Brain microvascular endothelial cell (primary cell): ENCODE data around the gene SIVA1.

Source experiments
- DNase-seq: peaks from one replicate; pipeline ENCODE4 v3.0.0-alpha.2; 2020
- H3K27ac ChIP-seq: fragments of 250-450 bp; sonication (Bioruptor Pico); 2 replicates; pipeline ENCODE4 v1.5.1; 2020; ENCODE audit warnings: mild to moderate bottlenecking, moderate library complexity
- H3K27me3 ChIP-seq: fragments of 250-450 bp; sonication (Bioruptor Pico); replicated peaks from 2 replicates; pipeline ENCODE4 v1.5.1; 2020; ENCODE audit warnings: mild to moderate bottlenecking
- H3K36me3 ChIP-seq: fragments of 250-450 bp; sonication (Bioruptor Pico); replicated peaks from 2 replicates; pipeline ENCODE4 v1.5.1; 2020; ENCODE audit warnings: mild to moderate bottlenecking
- H3K4me3 ChIP-seq: 2 replicates; pipeline ENCODE4 v1.5.1; 2011; ENCODE audit warnings: low read depth, mild to moderate bottlenecking, control low read depth, low read length, moderate library complexity
- in situ Hi-C: cut with HindIII; loops from 2 replicates; pipeline ENCODE4 v1.10.0; 2017; ENCODE audit warnings: low sequenced_read_pairs, low pct_ligation_motif_present
- TF ChIP-seq, protein P1 (sequence below): IDR thresholded peaks from 2 replicates; pipeline ENCODE4 v1.5.1; 2011; ENCODE audit warnings: low read depth, mild to moderate bottlenecking, moderate library complexity, low read length, control low read depth, inconsistent platforms; ENCODE audit errors: missing control alignments

Gene SIVA1

DNA sequence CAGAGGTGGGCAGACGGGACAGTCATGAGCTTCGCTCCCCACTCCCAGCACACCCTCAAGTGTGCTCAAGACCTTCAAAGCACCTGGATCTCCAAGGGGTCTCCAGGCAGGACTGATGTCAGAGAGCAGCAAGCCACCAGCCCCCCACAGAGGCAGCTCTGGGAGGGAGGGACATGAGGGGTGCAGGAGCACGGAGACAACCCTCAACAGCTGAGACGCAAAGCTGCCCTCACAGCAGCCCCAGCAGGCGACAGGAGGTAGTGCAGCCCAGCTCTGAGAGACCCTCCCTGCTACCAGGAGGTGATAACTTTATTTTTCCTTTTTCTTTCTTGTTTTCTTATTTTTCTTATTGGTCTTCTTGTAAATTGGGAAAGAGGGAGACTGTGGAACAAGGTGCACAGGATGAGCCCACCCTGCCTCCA is 17.9 kb downstream of the SIVA1 start:
- Histone ChIP-seq H3K27me3 (no peaks in the 10 kb centered on the region), H3K36me3 (peaks cover 36% of the 10 kb centered on the region), H3K27ac (no peak overlapping the region), H3K4me3 (no peak overlapping the region)
- DNase-seq: no peak
- in situ Hi-C loops: no loop called here
- TF ChIP-seq, protein P1, sequence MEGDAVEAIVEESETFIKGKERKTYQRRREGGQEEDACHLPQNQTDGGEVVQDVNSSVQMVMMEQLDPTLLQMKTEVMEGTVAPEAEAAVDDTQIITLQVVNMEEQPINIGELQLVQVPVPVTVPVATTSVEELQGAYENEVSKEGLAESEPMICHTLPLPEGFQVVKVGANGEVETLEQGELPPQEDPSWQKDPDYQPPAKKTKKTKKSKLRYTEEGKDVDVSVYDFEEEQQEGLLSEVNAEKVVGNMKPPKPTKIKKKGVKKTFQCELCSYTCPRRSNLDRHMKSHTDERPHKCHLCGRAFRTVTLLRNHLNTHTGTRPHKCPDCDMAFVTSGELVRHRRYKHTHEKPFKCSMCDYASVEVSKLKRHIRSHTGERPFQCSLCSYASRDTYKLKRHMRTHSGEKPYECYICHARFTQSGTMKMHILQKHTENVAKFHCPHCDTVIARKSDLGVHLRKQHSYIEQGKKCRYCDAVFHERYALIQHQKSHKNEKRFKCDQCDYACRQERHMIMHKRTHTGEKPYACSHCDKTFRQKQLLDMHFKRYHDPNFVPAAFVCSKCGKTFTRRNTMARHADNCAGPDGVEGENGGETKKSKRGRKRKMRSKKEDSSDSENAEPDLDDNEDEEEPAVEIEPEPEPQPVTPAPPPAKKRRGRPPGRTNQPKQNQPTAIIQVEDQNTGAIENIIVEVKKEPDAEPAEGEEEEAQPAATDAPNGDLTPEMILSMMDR: peak; percentile 80

DNA sequence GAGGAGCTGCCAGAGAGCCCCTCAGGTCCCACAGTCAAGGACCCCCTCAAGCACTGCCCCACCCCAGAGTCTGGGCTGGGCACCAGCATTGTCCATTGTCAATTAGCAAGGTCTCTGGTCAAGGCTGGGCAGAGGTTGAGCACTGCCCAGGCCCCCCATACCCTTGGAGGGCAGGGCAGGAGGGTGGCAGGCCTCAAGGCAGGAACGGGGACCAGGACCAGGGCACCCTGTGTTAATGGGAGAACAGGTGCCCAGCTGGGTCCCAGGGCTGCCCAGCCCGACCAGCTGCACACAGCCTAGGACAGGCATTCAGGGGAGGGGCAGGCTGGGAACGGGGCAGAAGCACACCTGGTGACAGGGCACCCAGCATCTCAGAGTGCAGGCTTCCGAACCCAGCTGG is 18.4 kb downstream of the SIVA1 start:
- peaks cover 39% of the 10 kb centered on the region for H3K36me3 ChIP-seq
- in situ Hi-C loops: no loop called here
- TF ChIP-seq, protein P1: no peak
- no peaks in the 10 kb centered on the region for H3K27me3 ChIP-seq
- no peak overlapping the region for H3K27ac ChIP-seq
- DNase-seq: no peak
- H3K4me3 ChIP-seq: no peak overlapping the region

DNA sequence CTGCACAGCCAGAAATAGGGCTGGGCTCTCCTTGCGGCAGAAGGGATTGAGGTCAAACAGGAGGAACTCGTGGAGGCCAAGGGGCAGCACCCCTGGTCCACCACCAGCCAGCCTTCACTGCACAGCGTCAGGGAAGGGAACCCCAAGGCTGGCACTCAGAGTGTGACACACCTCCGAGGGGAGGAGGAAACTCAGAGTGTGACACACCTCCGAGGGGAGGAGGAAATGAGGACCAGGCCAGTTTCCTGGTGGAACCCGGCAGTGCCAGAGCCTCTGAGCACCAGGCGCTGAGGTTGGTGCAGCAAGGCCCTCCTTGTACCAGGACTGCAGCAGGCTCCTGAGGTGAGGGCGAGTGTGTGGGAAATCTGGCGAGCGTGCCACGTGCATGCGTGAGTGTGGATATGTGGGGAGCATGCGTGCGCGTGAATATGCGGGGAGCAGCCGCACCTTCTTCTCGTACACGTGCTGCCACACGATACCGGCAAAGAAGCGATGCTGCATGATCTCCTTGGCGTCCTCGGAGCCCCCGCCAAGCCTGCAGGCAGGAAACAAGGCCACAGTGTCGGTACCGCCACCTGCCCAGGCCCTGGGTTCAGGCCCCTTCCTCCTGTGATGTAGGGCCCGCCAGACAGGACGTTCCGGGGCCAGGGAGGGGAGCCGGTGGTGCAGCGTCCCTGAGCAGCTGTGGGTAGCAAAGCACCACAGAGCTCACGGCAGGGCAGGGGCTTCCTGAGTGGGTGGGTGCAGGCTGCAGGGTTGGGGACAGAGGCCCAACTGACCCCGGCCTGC is 19.2 kb downstream of the SIVA1 start:
- H3K4me3 ChIP-seq: no peak overlapping the region
- TF ChIP-seq, protein P1: no peak
- DNase-seq: no peak
- in situ Hi-C loops: no loop called here
- no peaks in the 10 kb centered on the region for H3K27me3 ChIP-seq
- peaks cover 44% of the 10 kb centered on the region for H3K36me3 ChIP-seq
- no peak overlapping the region for H3K27ac ChIP-seq

DNA sequence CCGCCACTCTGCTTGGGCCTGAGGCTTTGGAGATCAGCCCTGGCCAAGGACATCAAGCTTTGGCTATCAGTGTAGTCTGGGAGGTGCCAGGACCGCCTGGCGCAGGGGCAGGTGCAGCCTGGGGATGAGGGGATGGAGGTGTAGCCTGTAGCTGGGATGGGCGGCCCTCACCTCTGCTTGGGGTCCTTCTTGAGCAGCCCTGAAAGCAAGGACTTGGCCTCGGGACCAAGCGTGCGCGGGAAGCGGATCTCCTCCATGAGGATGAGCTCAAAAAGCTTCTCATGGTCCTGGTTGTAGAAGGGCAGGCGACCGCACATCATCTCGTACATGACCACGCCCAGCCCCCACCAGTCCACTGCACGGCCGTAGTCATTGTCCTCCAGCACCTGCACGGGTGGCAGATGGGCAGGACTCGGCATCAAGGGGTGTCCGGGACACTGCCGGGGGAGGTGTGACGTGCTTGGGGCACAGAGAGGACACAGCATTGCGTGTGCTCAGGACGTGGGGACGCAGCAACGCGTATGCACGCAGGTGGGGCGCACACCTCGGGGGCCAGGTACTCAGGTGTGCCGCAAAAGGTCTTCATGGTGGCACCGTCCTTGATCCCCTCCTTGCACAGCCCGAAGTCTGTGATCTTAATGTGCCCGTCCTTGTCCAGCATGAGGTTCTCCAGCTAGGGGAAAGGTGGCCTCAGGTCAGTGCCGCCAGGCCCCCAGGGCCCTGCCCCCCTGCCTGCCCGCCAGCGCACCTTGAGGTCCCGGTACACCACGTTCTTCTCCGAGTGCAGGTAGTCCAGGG is 20.0 kb downstream of the SIVA1 start:
- Histone ChIP-seq H3K27me3 (no peaks in the 10 kb centered on the region), H3K36me3 (peaks cover 44% of the 10 kb centered on the region), H3K27ac (no peak overlapping the region), H3K4me3 (no peak overlapping the region)
- TF ChIP-seq, protein P1: no peak
- DNase-seq: no peak
- in situ Hi-C loops: no loop called here

DNA sequence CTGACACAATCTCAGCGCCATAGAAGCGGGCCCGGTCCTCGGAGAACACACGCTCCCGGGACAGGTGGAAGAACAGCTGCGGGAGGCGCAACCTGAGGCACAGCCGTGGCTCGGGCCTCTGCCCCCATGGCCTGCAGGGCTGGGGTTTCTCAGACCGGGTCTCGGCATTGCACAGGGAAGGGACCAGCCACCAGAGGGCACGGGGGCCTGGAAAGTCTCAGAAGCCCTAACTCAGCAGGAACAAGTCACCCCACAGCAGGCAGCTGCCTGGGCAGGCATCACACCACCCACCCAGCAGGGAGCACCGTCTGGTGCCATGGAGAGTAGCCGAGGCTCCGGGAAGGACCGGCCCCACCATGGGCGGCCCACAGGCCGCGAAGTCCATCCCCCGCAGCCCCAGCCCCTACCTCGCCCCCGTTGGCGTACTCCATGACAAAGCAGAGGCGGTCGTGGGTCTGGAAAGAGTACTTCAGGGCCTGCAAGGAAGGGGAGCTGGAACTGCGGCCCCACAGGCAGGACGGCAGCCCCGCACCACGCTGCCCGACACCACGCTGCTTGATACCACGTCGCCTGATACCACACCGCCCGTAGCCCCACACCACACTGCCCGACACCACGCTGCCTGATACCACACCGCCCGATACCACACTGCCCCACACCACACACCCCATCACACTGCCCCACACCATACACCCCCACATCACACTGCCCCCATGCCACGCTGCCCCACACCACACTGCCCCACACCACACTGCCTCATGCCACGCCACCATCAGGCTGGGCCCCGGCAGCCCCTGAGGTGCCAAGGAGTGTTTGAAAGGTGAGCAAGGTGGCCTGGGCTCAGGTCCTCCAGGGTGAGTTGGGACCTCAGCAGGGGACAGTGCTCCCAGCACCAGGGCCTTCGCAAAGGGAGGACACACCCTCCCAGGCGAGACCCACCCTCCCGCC is 20.8 kb downstream of the SIVA1 start:
- in situ Hi-C loops: no loop called here
- TF ChIP-seq, protein P1: peak; percentile 13
- Histone ChIP-seq H3K27me3 (no peaks in the 10 kb centered on the region), H3K4me3 (no peak overlapping the region), H3K27ac (no peak overlapping the region), H3K36me3 (peaks cover 44% of the 10 kb centered on the region)
- DNase-seq: no peak
